HG03520 (cell line): ENCODE measurements around the gene SPTSSA.
"Not testable (repeated sequence)": the region's sequence is repeated elsewhere in the genome, so short reads cannot be mapped to it uniquely, and the experiment has no call there.

ENCODE experiments used
- ATAC-seq: cut with Tn5 transposase; IDR thresholded peaks from one replicate; pipeline ENCODE4 v1.9.1; 2021; ENCODE audit warnings: mild to moderate bottlenecking, moderate library complexity; ENCODE audit not compliant: unreplicated experiment

The SPTSSA gene

DNA sequence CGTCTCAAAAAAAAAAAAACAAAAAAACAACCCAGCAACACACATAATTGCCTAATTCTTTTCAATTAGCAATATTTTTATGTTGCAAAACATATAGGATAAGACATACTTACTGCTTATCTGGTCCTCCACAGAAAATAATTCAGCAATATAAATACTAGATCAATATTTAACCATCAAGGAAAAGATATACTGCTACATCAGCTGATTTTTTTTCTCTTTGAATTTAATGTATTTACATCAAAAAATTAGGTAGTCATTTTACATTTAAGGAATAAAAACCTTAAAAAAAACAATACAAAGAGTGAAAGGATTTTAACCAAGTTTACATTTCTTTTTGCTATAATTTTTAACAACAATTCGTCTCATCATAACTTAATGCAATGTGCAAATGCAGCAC lies 28.1 kb downstream of the SPTSSA start:
- no peak for ATAC-seq

DNA sequence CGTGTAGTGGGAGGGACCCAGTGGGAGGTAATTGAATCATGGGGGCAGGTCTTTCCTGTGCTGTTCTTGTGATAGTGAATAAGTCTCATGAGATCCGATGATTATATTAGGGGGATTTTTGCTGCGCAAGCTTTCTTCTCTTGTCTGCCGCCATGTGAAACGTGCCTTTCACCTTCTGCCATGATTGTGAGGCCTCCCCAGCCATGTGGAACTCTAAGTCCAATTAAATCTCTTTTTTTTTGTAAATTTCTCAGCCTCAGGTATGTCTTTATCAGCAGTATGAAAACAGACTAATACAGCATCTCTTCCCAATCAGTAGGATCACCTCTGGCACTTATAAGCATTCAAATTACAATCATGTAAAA lies 34.0 kb downstream of the SPTSSA start:
- ATAC-seq: not testable (repeated sequence)

DNA sequence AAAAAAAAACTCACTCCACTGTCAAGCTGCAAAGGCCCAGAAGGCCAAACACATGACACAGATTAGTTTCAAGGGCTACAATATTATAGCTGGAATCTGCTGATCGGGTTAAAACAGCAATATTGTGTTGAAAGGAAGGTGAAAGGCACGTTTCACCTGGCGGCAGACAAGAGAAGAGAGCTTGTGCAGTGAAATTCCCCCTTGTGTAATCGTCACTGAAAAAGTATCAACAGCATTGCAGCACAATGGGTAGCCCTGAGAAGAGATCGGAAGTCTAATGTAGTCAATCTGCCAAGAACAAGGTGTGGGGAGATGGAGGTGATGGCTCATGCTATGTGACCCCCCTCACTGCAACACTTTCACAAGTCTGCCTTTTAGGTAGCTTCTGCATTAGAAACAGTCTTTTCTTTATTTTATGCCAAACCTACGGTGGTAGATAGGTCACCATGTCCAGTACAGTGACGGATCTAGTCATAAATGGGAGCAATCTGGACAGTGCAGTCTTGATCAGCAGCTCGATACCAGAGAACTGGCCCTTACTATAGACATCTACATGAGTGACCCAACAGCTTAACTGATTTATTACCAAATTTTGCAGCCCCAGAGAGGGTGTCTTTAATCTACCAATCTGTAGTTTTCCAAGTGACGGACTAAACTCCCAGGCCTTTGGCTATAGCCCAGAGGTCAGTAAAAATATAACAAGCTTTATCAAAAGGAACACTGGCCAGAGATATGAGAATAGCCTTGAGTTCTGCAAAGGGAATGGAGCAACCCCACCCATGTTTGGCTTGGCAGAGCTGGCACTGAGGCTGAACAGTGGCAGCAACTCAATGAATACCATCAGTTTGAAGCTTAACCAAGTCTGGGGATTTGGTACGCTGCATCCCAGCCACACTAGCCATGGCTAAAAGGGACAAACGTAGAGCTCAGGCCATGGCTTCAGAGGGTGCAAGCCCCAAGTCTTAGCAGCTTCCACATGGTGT lies 35.4 kb downstream of the SPTSSA start:
- no peak for ATAC-seq

DNA sequence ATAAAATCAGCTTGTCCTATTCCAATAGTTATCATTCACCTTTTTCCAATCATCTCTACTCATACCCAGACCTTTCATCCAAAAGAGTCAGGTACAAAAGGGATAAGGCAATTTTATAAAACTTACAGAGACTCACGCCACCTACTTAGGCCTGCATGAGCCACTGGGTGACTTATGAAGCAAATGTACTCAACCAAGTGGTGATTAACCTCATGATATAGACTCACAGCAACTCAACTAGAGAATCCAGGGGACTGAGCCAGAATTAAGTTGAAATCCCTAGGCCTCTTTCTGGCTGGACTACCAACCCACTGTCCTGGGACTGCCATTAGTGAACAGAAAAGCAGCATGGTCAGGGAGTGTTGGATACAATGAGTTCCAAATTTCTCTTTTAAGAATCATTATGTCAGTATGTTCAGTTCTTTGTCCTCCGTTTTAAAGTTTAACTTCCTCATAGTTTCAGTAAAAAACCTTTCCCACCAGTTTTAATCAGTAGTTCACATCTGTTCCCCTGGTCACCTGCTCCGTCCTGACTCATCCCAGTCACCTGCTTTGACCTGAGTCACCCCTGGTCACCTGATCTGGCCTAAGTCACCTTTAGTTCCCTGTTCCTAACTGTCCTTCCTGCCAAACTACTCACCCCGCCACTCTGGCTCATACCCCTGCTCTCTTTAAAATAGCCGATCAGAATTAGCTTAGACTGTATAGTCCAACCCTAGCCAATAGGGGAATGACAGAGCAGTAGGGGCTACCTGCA lies 36.8 kb downstream of the SPTSSA start:
- no peak for ATAC-seq

DNA sequence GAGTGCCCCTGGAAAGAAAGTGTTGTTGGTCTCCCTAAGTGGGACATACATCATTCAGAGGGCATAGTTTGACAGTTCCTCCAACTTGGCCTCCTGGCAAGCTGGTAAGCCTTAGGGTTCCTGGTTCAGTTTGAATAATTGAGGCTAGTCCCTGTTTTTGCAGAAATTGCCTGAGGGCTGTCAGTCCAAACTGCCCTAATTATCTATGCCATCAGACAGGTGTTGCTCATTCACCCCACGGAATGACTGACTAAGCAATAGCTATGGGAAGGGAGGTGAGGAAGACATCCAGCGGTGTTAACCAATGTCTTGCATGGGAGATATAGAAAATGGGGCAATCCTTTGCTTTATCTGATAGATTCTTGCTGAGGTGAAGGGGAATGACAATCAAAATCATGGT lies 37.6 kb downstream of the SPTSSA start:
- no peak for ATAC-seq

DNA sequence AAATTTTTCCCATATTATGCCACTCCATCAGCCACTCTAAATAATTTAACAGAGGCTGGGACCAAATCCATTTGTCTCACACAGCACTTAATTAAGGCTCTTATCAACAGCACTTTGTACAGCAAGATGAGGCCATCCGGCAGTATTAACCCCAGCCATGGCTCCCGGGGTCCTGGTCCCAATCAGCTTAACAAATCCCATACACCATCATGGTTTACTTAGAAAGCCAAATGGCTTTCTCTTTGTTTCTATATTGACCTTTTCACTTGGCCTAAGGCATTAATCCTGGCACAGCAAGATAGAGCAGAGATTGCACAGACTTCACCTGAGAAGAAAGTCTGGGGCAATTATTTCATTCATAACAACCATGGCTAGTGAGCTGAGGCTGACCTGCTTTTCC lies 38.6 kb downstream of the SPTSSA start:
- ATAC-seq: no peak

DNA sequence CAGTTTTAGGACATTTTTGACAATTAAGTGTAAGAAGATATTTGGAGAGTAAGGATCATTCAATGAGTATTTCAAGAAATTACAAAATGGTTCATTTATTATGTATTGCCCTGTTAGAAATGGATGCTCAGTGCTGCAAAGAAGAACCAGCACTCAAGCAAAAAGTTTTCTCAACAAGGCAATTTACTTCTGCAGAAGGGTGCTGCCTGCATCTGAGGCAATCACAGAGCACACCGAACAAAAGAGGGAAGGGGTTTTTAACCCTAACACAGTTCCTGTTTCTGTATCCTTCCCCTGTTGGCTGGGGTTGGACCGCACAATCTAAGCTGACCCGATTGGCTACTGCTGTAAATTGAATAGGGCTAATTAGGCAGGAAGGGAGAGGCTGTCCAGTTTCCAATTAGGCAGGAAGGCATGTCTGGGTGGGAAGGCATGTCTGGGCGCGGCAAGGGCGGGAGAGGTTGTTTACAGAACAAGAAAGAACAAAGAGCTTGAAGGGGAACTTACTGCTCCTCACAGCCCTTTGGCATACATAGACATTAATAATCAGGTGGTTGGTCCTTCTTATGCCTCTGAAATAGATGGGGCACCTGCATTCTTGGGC lies 41.4 kb downstream of the SPTSSA start:
- no peak for ATAC-seq

DNA sequence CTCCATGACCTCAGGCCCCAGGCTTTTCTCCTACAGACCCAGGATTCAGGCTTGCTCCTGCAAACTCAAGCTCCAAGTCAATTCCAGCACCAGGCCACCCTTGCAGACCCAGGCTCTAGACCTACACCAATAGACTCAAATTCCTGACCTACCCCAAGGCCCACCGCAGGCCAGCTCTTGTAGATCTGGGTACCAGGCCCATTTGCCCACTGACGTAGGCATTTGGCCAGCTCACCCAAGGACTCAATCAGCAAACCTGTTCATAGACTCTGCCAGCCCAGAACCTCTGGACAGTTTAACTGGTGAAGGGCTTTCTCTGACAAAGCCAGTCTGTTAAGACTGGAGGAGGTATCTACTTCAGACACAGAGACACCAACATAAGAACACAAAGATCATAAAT lies 52.3 kb downstream of the SPTSSA start:
- ATAC-seq: no peak

DNA sequence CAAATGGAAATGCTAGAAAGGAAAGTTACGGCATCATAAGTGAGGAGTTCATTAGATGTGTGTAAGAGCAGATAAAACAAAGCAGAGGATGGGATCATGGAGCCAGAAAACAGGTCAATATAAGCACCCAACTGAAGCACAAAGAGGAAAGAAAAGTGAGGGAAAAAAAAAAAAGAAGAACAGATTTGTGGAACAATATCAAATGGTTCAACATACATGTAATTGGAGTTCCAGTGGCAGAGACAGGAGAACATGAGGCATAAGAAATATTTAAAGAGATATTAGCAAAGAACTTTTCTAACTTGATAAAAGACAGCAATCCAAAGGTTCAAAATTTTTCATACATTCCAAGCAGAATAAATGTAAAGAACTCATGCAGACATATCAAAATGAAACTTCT lies 54.1 kb downstream of the SPTSSA start:
- ATAC-seq: no peak

DNA sequence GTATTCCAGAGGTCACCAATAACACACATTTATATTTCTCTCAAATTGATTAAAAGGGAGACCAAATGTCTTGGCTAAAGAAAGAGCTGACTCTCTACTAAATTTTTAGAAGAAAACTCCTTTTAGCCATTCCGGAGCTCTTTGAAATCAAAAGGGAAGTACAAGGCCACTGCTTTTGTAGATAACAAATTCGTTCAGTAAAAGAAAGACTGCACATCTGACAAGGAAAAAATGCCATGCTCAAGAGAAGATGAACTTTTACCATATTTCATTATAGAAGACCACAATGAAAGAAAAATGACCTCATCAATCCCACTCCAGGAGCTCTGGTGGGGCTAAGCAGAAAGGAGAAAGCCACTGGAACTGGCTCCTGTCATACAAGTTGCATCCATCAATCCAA lies 57.6 kb downstream of the SPTSSA start:
- no peak for ATAC-seq

DNA sequence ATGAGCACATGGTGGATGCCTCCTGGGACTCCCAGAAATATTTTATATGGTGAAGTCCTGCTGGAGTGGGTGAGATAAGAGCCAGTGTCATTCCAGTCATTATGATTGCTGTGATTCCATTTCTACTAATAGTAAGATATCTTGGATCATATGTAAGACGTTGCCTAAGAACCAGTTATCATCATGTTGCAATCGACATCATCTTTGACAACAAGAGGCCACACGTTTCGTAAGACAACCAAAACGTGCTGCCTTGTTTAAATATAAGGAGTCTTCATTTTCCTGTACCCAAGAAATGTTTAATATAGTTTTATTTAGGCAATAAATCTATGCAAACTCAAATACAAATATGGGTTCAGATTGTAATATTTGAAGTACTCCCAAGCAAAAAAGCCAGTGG lies 58.4 kb downstream of the SPTSSA start:
- no peak for ATAC-seq

DNA sequence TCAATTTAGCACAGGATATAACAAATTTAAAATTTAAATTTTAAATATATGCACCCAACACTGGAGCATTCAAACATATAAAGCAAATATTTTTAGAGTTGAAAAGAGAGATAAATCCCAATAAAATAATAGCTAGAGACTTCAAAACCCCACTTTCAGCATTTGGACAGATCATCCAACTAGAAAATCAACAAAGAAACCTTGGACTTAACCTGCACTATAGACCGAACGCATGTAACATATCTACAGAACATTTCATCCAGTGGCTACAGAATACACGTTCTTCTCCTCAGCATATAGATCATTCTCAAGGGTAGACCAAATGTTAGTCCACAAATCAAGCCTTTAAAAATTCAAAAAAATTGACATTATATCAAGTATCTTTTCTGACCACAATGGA lies 64.0 kb downstream of the SPTSSA start:
- no peak for ATAC-seq

DNA sequence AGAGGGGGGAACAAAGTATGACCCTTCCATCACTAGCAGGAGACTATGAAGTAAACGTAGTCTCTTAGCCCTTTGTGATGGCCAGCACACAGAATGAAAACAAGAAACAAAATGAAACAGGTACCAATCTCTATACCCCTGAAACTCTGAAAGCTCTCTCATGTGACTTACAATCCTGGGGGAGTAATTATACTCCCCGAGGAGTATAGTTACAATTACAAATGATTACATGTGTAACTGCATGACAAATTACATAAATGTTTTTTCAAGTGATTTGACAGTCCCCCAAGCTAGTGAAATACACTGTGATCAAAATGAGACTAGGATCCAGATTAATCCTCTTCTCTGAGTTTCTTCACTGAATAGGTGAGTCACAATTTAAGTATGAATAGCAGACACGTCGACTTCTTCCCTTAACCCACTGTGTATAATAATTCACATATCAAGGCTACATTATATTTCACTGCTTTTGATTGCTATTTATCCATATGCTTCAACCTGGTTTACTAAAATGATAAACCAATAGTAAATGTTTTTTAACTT lies 74.0 kb downstream of the SPTSSA start:
- no peak for ATAC-seq

DNA sequence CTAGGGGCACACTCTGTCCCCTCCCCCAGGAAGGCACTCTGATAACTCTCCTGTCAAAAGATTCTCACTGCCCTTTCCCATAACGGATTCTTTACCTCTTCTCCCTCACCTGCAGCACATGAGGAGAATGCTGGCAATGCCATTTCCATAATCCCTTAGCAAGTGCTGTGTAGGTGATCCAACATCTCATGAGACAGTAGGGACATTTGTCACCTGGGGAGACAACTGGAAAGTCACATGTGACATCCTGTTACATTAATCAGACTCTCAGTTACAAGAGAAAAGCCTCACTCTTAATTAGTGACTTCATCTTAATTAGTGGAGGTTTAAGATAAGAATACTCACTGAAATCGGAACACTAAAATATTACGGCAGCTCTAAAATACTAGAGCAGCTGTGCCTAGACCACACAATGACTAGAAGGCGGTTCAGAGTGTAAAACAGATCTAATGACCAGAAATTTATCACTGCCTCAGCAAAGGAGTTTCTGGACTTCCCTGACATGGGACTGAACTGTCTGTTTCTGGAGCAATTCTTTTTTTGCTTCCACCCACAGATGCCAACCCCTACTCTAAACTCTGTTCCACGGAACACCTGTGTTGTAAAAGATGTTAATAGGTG lies 75.1 kb downstream of the SPTSSA start:
- no peak for ATAC-seq

DNA sequence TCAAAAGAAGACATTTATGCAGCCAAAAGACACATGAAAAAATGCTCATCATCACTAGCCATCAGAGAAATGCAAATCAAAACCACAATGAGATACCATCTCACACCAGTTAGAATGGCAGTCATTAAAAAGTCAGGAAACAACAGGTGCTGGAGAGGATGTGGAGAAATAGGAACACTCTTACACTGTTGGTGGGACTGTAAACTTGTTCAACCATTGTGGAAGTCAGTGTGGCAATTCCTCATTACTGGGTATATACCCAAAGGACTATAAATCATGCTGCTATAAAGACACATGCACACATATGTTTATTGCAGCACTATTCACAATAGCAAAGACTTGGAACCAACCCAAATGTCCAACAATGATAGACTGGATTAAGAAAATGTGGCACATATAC lies 76.2 kb downstream of the SPTSSA start:
- ATAC-seq: not testable (repeated sequence)

DNA sequence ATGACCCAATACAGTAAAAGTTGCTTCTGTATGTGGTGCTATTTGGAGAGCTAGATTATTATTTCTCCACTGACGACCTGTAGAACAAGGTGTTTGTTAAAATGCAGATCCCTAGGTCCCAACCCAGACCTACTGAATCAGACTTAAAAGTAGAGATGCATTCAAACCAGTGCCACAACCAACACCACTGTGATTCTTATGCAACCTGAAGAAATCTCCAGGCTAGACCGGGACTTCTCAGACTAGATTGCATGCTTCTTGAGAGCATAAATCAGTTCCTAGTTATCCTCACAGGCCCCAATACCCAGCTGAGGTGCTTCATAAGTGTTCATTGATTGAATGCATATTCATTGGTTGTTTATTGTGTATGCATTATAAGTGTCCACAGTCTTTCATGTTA lies 78.2 kb downstream of the SPTSSA start:
- ATAC-seq: no peak
